DOHH2 (cell line): ENCODE measurements around the gene TESMIN.

Experiments
- CTCF ChIP-seq: fragments of 200-600 bp; sonication (generic); IDR thresholded peaks from one replicate; pipeline ENCODE4 v1.5.1; 2014; ENCODE audit warnings: antibody characterized with exemption, mild to moderate bottlenecking, low read depth, low read length; ENCODE audit not compliant: poor library complexity, severe bottlenecking
- EZH2phosphoT487 ChIP-seq: fragments of 200-600 bp; sonication (generic); IDR thresholded peaks from 2 replicates; pipeline ENCODE4 v1.6.1; 2017; ENCODE audit warnings: borderline replicate concordance, mild to moderate bottlenecking, antibody characterized with exemption, low read length, moderate library complexity, mixed read lengths

GRCh38 chr11:68690671-68691401 lies 60.5 kb downstream of the TESMIN start:
- peak; percentile 41 for TF ChIP-seq CTCF
- TF ChIP-seq EZH2phosphoT487, result no peak
